DMS153 treated with DMSO at 0.1 percent for 48 hours (cell line): ENCODE measurements around the gene SPTB.

Source experiments
- DNase-seq: peaks from one replicate; lab custom pipeline; 2025; ENCODE audit not compliant: unreplicated experiment; lab: John Stamatoyannopoulos, UW

The SPTB gene

GRCh38 chr14:64855721-64856528 is 23.8 kb downstream of the SPTB start:
- no peak for DNase-seq

GRCh38 chr14:64850369-64851137 is 29.2 kb downstream of the SPTB start:
- no peak for DNase-seq

- DNase-seq: no peak
Observed at GRCh38 chr14:64849940-64850339, 29.8 kb downstream of the SPTB start.

GRCh38 chr14:64848239-64848638 is 31.5 kb downstream of the SPTB start:
- DNase-seq: no peak

- DNase-seq: no peak
Observed at GRCh38 chr14:64846319-64846718, 33.4 kb downstream of the SPTB start.

- no peak for DNase-seq
Observed at GRCh38 chr14:64845878-64846277, 33.8 kb downstream of the SPTB start.

GRCh38 chr14:64844969-64845536 is 34.7 kb downstream of the SPTB start:
- DNase-seq: no peak

- no peak for DNase-seq
Observed at GRCh38 chr14:64844272-64844671, 35.4 kb downstream of the SPTB start.

GRCh38 chr14:64843548-64843947 is 36.2 kb downstream of the SPTB start:
- DNase-seq: no peak

GRCh38 chr14:64841772-64842750 is 37.6 kb downstream of the SPTB start:
- no peak for DNase-seq

- DNase-seq: no peak
Observed at GRCh38 chr14:64841121-64841651, 38.5 kb downstream of the SPTB start.

- DNase-seq: no peak
Observed at GRCh38 chr14:64838656-64839055, 41.1 kb downstream of the SPTB start.

GRCh38 chr14:64835431-64835830 is 44.3 kb downstream of the SPTB start:
- DNase-seq: no peak

GRCh38 chr14:64834965-64835364 is 44.7 kb downstream of the SPTB start:
- DNase-seq: no peak

GRCh38 chr14:64831419-64831818 is 48.3 kb downstream of the SPTB start:
- DNase-seq: no peak

GRCh38 chr14:64830961-64831360 is 48.7 kb downstream of the SPTB start:
- DNase-seq: no peak

GRCh38 chr14:64828071-64828470 is 51.6 kb downstream of the SPTB start:
- no peak for DNase-seq

GRCh38 chr14:64826845-64827244 is 52.9 kb downstream of the SPTB start:
- DNase-seq: no peak

GRCh38 chr14:64826333-64826732 is 53.4 kb downstream of the SPTB start:
- DNase-seq: no peak

GRCh38 chr14:64825509-64825908 is 54.2 kb downstream of the SPTB start:
- DNase-seq: no peak

- no peak for DNase-seq
Observed at GRCh38 chr14:64825006-64825405, 54.7 kb downstream of the SPTB start.
